HG03442 (cell line): Measurements from ENCODE around the gene PDSS1.
"Not testable (repeated sequence)": the region's sequence is repeated elsewhere in the genome, so short reads cannot be mapped to it uniquely, and the experiment has no call there.

Experiments
- ATAC-seq: cut with Tn5 transposase; IDR thresholded peaks from one replicate; pipeline ENCODE4 v1.9.1; 2021; ENCODE audit warnings: mild to moderate bottlenecking, moderate library complexity; ENCODE audit not compliant: unreplicated experiment

PDSS1 gene

DNA sequence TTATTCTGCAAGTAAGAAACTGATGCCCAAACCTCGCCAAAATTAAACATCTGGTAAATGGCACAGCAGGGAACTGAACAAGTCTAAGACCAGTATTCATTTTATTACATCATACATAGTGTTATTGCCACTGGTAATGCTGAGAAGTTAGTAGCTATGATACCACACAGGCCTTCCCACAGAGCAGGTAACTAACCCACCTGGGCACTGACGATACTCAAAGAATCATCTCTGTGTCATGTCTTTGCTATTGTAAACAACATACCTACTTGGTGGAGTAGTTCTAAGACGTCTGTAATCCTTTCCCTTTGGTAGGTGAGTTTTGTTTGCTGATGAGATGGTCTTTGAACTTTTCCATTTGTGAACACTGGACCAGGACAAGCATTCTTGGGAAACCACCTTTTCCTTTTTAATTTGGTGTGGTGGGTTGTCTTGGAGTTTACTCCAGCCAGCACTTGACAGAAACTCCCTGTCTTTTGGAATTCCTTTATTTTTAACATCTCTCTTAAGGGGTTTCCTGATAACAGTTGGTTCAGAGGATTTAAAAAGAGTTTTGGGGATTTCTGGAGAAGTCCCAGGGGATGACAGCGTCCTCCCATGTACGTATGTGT lies 40.9 kb downstream of the PDSS1 start:
- ATAC-seq = no peak

GRCh38 chr10:26739071-26739631 lies 41.6 kb downstream of the PDSS1 start:
- peak; percentile 25 for ATAC-seq

GRCh38 chr10:26741368-26741767 lies 43.9 kb downstream of the PDSS1 start:
- no peak for ATAC-seq

- no peak for ATAC-seq
Observed at GRCh38 chr10:26743091-26743490, 45.6 kb downstream of the PDSS1 start.

- ATAC-seq = no peak
Observed at GRCh38 chr10:26743841-26744240, 46.3 kb downstream of the PDSS1 start.

GRCh38 chr10:26746061-26746460 lies 48.6 kb downstream of the PDSS1 start:
- ATAC-seq = no peak

DNA sequence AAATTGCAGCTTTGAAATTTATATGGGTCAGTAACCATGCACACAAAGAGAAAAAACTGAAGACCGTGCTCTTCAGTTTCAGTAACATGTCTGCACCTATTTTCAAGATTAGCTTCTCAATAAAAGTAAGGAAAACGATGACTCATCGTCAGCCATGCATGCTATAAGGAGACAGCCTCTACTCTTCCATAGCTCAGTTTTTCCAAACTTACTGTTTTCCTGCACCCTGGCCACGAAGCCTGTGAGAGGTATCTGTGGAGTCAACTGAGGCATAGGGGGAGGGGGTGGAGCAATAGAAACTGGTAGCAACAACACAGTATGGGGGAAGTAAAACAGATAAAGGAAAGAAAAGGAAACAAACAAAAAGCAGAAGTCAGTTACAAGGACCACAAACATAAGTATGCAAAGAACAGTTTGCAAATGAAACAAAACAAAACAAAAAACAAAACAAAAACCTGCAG lies 58.0 kb downstream of the PDSS1 start:
- ATAC-seq = peak; percentile 93

DNA sequence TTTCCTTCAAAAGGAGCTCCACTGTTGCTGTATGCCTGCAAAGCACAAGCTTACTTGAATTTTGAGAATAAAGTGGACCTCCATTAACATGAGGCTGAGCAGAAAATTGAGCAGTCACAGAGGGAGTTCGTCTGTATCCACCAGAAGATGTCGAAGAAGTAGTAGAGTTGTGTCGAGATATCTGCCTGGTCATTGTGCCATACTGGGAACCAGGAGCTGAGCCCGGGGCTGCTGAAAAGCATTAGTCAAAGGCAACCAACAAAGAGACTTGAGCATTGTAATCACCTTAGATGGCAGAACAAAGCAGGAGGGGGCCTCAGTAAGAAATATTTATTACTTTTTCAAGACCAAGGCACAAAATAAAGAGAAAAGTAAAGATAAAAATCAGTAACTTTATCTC lies 61.5 kb downstream of the PDSS1 start:
- ATAC-seq = no peak

DNA sequence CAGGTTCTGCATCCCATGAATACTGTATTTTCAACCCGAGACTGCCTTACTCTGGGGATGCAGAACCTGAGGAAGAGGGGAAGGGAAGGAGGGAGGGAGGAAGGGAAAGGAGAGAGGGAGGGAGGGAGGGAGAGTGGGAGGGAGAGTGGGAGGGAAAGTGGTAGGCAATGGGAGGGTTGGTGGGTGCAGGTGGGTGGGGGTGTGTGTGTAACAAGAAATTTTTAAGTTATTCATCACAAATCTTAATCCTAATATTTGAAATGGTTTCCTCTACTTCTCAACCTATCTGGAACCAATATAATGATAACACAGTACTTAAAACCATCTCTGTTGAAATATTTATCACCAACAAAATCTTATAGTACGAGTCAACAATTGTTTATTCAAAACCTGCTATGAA lies 68.0 kb downstream of the PDSS1 start:
- no peak for ATAC-seq

DNA sequence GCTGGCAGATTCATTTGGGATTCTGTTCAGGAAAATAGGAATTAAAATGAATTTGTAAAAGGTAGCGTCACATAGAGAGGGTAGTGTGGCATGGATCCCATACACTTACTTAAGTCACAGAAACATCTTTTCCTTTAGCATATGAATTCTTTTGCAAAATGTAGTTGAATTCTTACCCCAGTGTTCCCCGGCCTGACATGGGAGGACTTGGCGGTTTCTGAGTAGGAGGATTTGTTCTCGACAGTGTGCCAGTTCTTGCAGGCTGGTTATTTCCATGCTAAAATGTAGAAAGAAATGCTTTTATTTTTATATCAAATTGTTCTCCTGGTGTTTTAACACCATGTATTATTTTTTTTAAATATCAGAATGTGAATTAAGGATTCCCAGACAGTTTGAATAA lies 72.6 kb downstream of the PDSS1 start:
- no peak for ATAC-seq

DNA sequence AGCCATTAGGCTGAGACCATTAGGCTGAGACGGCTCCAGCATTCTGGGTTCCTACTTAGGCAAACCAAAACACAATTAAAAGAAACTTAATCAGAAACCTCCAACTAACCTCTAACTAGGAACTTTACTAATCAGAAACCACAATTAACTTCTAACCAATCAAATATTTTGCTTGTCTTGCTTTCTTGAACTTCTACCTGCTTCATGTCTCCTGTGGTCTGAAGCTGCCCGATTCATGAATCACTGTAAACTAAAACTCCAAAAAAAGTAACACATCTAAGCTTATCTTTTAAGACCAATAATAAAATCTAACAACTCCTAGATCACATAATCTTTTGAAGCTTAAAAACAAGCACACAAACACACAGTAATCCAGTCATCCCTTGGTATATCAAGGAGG lies 76.1 kb downstream of the PDSS1 start:
- ATAC-seq = no peak

DNA sequence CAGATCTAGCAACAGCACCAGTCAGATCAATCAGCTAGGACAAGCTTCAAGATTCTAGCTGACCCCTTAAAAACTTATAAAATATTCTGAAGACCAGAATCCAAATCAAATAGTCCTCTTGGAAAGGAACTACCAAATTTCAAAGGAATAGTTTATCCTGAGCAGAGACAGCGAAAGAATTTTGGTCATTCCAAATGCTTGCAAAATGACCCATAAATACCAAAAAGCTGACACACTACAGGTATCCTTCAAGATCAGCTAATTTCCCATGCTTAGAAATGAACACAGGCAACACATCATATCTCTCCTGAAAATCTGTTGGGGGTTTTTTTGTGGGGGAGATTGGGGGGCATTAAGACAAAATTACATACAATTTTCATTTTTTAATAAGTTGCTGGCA lies 78.8 kb downstream of the PDSS1 start:
- no peak for ATAC-seq

DNA sequence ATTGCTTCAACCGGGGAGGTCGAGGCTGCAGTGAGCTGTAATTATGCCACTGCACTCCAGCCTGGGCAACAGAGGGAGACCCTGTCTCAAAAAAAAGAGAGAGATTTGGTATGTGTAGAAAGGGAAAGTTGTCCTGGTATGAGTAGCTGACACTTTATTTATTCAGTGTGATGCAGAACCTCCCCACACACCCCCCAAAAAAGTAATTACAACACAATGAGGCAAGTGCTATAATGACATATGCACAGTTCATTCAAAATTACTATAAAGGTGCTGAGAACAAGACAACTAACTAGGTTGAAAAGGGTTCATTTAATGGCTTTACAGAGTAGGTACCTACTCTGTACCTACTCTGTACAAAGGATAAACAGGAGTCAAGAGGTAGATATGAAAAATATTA lies 80.2 kb downstream of the PDSS1 start:
- ATAC-seq = no peak

DNA sequence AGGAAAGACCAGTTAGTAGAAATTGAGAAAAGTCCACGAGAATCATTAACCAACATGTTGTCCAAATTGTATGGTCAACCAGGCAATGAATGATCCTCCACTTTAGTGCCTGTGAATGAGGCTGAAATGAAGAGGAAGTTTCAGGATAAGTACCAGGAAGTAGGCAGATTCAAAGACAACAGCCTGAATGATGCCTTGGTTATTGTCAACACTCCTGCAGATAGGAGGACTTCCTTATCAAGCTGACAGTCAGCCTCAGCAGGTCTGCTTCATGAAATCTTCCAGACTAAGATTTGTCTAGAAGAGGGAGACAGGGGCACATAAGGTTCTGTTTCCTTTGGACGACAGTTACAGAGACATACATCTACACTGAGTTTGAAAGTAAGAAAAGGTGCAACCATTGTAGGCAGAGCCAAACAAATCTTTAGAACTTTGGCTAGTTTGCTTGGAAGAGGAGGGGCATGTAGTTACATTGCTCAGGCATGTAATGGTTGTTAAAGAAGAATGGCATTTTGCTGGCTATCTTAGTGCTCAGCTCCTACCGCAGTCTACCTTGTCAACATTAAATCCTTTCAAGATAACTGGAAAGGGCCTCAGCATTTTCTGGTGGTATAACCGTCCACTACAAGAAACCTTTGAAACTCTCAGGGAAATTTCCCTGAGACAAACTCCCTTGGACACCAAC lies 81.8 kb downstream of the PDSS1 start:
- no peak for ATAC-seq

GRCh38 chr10:26780106-26780792 lies 82.7 kb downstream of the PDSS1 start:
- ATAC-seq = peak; percentile 34

- ATAC-seq = peak; percentile 69
Observed at GRCh38 chr10:26780793-26781601, 83.5 kb downstream of the PDSS1 start.

- ATAC-seq = peak; percentile 4
Observed at GRCh38 chr10:26781797-26782196, 84.3 kb downstream of the PDSS1 start.

DNA sequence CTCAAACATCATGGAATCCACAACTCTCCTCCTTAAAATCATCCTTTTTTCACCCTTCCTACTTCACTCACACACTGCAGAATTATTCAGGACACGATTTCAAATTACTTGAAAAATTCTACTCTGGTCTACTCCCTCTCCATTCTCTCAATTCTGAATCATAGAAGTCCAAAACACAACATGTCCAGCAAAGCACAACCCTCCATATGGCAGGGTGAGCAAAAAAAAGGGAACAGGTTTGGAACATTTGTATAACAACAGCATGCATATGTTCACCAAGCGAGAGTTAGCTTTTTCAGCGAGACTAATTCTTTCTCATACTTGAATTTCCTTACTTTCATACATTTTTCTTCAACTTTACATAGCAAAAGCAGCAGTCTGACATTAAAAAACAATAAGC lies 89.9 kb downstream of the PDSS1 start:
- no peak for ATAC-seq

- ATAC-seq = not testable (repeated sequence)
Observed at GRCh38 chr10:26789779-26790178, 92.3 kb downstream of the PDSS1 start.

GRCh38 chr10:26790221-26790995 lies 92.9 kb downstream of the PDSS1 start:
- no peak for ATAC-seq
